RWPE1 (cell line): ENCODE data around the gene STARD9.
A peak's percentile ranks its signal among the peaks of the same experiment; 100 is the strongest.
"Not testable (repeated sequence)": the region's sequence is repeated elsewhere in the genome, so short reads cannot be mapped to it uniquely, and the experiment has no call there.

Source experiments
- CTCF ChIA-PET: fragments of 350-600 bp; sonication (Branson Sonifier 250); formaldehyde crosslinking; extraction: SDS; loops from one replicate; lab custom pipeline; 2021; lab: Yijun Ruan, JAX
- POLR2A ChIA-PET: fragments of 400-600 bp; formaldehyde crosslinking; extraction: SDS; loops from one replicate; lab custom pipeline; 2020; ENCODE audit warnings: antibody characterized with exemption; ENCODE audit not compliant: low non-redundant PET; lab: Yijun Ruan, JAX
- DNase-seq: peaks from one replicate; pipeline ENCODE4 v3.0.0; 2012; ENCODE audit warnings: low spot score
- H3K27ac ChIP-seq: fragments of 450-650 bp; 2 replicates; pipeline ENCODE4 v1.5.1; 2017
- CTCF ChIP-seq: fragments of 450-650 bp; conservative IDR thresholded peaks from 2 replicates; pipeline ENCODE4 v1.5.1; 2017; ENCODE audit warnings: low read depth, mild to moderate bottlenecking

The STARD9 gene

GRCh38 chr15:42675021-42675420, 99.6 kb downstream of the STARD9 start:
- CTCF ChIA-PET = no interaction called here

GRCh38 chr15:42679285-42680141, 104.1 kb downstream of the STARD9 start:
- peak; percentile 91 for DNase-seq
- ChIA-PET POLR2A (no interaction called here), CTCF (no interaction called here)
- peak overlapping the region; percentile 83 for H3K27ac ChIP-seq
- no peak for TF ChIP-seq CTCF

More at GRCh38 chr15:42675021-42675420, 99.6 kb downstream of the STARD9 start:
- POLR2A ChIA-PET = no interaction called here
- DNase-seq = no peak
- H3K27ac ChIP-seq = no peak overlapping the region
- no peak for TF ChIP-seq CTCF

GRCh38 chr15:42680142-42680482, 104.7 kb downstream of the STARD9 start:
- peak; percentile 82 for DNase-seq
- CTCF ChIA-PET = interaction anchor here (0.7 kb wide), 1 partner anchor 23 kb away, joined by 3 read pairs; no protein-coding TSS in a partner anchor
- H3K27ac ChIP-seq = peak overlapping the region; percentile 83
- POLR2A ChIA-PET = not testable (repeated sequence)

DNA sequence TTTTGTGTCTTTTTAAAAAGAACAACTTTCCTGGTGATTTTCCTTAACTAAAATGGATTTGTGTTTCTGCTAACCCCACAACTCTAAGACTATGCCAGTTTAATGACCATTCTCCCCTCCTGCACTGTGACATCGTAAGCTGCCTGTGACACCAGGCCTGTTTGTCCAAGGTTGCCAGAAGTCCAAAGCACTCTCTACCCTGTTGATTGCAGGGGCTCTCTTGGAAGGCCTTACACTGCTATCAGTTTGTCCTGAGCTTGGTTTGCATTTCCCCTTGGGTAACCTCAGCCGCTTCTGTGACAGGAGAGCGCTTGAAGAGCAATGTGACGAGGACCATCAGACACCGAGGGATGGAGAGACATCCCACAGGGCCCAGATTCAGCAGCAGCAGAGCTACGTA, 105.7 kb downstream of the STARD9 start:
- DNase-seq = no peak
- ChIA-PET CTCF (interaction anchor here (0.5 kb wide), 1 partner anchor 49 kb away, joined by 9 read pairs; no protein-coding TSS in a partner anchor), POLR2A (no interaction called here)
- no peak for TF ChIP-seq CTCF
- no peak overlapping the region for H3K27ac ChIP-seq

GRCh38 chr15:42686281-42686680, 110.9 kb downstream of the STARD9 start:
- no peak overlapping the region for H3K27ac ChIP-seq
- no peak for TF ChIP-seq CTCF
- no peak for DNase-seq
- CTCF ChIA-PET = interaction anchor here (0.6 to 0.7 kb wide), 2 partner anchors 259 to 320 kb away, joined by 3 read pairs; no protein-coding TSS in a partner anchor
- POLR2A ChIA-PET = no interaction called here

DNA sequence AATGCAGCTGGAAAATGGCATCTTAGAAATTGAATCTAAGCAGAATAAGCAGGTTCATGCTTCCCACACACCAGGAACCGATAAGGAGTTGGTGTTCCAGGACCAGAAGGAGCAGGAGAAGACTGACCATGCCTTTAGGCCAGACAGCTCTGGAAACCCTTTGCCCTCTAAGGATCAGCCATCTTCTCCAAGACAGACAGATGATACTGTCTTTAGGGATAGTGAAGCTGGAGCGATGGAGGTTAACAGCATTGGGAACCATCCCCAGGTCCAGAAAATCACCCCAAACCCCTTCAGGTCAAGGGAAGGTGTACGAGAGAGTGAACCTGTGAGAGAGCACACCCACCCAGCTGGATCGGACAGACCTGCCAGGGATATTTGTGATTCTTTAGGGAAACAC, 112.3 kb downstream of the STARD9 start:
- no peak for DNase-seq
- H3K27ac ChIP-seq = peak overlapping the region; percentile 46; the same call in 1 of the 2 replicates
- ChIA-PET CTCF (interaction anchor here (0.6 kb wide), 1 partner anchor 606 kb away, joined by 3 read pairs; no protein-coding TSS in a partner anchor), POLR2A (no interaction called here)
- no peak for TF ChIP-seq CTCF

DNA sequence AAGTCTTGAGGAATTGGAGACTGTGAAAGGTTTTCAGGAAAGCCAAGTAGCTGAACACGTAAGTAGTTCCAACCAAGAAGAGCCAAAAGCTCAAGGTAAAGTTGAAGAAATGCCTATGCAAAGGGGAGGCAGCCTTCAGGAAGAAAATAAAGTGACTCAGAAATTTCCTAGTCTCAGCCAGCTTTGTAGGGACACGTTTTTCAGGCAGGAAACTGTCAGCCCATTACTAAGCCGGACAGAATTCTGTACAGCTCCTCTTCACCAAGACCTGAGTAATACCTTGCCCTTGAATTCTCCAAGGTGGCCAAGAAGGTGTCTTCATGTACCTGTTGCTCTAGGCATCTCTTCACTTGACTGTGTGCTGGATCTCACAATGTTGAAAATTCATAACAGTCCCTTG, 112.9 kb downstream of the STARD9 start:
- TF ChIP-seq CTCF = no peak
- ChIA-PET POLR2A (no interaction called here), CTCF (interaction anchor here (0.6 kb wide), 1 partner anchor 605 kb away, joined by 3 read pairs; no protein-coding TSS in a partner anchor)
- peak; percentile 56 for DNase-seq
- peak overlapping the region; percentile 46; the same call in 1 of the 2 replicates for H3K27ac ChIP-seq
